ENCODE data around the gene ZRANB1.

Gene ZRANB1

GRCh38 chr10:125018576-125019143, 76.7 kb downstream of the ZRANB1 start:
- H3K9me3 ChIP-seq (ENCODE audit: severe bottlenecking) = no peaks in the 10 kb centered on the region
- H3K27ac ChIP-seq (ENCODE audit: poor library complexity, severe bottlenecking) = no peak overlapping the region
- H3K27me3 ChIP-seq (ENCODE audit: insufficient read depth, poor library complexity, severe bottlenecking) = no peaks in the 10 kb centered on the region
- H3K36me3 ChIP-seq (ENCODE audit: low read depth) = peaks cover 30% of the 10 kb centered on the region
- TF ChIP-seq CTCF (IDR thresholded peaks at IDR 0.05; ENCODE audit: poor library complexity, severe bottlenecking) = no peak
- no peak overlapping the region for H3K4me3 ChIP-seq (ENCODE audit: severe bottlenecking)
- DNase-seq (ENCODE audit: low spot score) (no peak), ATAC-seq (ENCODE audit: low read depth) (no peak)
- no peaks in the 10 kb centered on the region for H3K4me1 ChIP-seq (ENCODE audit: insufficient read depth, poor library complexity, severe bottlenecking)

GRCh38 chr10:125020386-125020785, 78.5 kb downstream of the ZRANB1 start:
- Histone ChIP-seq H3K9me3 (ENCODE audit: severe bottlenecking) (no peaks in the 10 kb centered on the region), H3K36me3 (ENCODE audit: low read depth) (peaks cover 41% of the 10 kb centered on the region), H3K27ac (ENCODE audit: poor library complexity, severe bottlenecking) (no peak overlapping the region), H3K27me3 (ENCODE audit: insufficient read depth, poor library complexity, severe bottlenecking) (no peaks in the 10 kb centered on the region), H3K4me3 (ENCODE audit: severe bottlenecking) (no peak overlapping the region), H3K4me1 (ENCODE audit: insufficient read depth, poor library complexity, severe bottlenecking) (no peaks in the 10 kb centered on the region)
- no peak for DNase-seq (ENCODE audit: low spot score)
- no peak for TF ChIP-seq CTCF (IDR thresholded peaks at IDR 0.05; ENCODE audit: poor library complexity, severe bottlenecking)
- no peak for ATAC-seq (ENCODE audit: low read depth)

- TF ChIP-seq CTCF (IDR thresholded peaks at IDR 0.05; ENCODE audit: poor library complexity, severe bottlenecking) = no peak
- Histone ChIP-seq H3K9me3 (ENCODE audit: severe bottlenecking) (no peaks in the 10 kb centered on the region), H3K4me1 (ENCODE audit: insufficient read depth, poor library complexity, severe bottlenecking) (no peaks in the 10 kb centered on the region), H3K36me3 (ENCODE audit: low read depth) (peaks cover 41% of the 10 kb centered on the region), H3K27ac (ENCODE audit: poor library complexity, severe bottlenecking) (no peak overlapping the region), H3K4me3 (ENCODE audit: severe bottlenecking) (no peak overlapping the region), H3K27me3 (ENCODE audit: insufficient read depth, poor library complexity, severe bottlenecking) (no peaks in the 10 kb centered on the region)
- ATAC-seq (ENCODE audit: low read depth) (no peak), DNase-seq (ENCODE audit: low spot score) (no peak)
These were observed 78.9 kb downstream of the ZRANB1 start for GRCh38 chr10:125020871-125021270.

GRCh38 chr10:125021686-125022344, 79.9 kb downstream of the ZRANB1 start:
- no peaks in the 10 kb centered on the region for H3K9me3 ChIP-seq (ENCODE audit: severe bottlenecking)
- H3K36me3 ChIP-seq (ENCODE audit: low read depth) = peaks cover 39% of the 10 kb centered on the region
- no peak for TF ChIP-seq CTCF (IDR thresholded peaks at IDR 0.05; ENCODE audit: poor library complexity, severe bottlenecking)
- no peak for DNase-seq (ENCODE audit: low spot score)
- H3K27me3 ChIP-seq (ENCODE audit: insufficient read depth, poor library complexity, severe bottlenecking) = no peaks in the 10 kb centered on the region
- H3K4me1 ChIP-seq (ENCODE audit: insufficient read depth, poor library complexity, severe bottlenecking) = no peaks in the 10 kb centered on the region
- no peak for ATAC-seq (ENCODE audit: low read depth)
- no peak overlapping the region for H3K4me3 ChIP-seq (ENCODE audit: severe bottlenecking)
- no peak overlapping the region for H3K27ac ChIP-seq (ENCODE audit: poor library complexity, severe bottlenecking)

GRCh38 chr10:125022671-125023070, 80.7 kb downstream of the ZRANB1 start:
- no peak for TF ChIP-seq CTCF (IDR thresholded peaks at IDR 0.05; ENCODE audit: poor library complexity, severe bottlenecking)
- no peak overlapping the region for H3K27ac ChIP-seq (ENCODE audit: poor library complexity, severe bottlenecking)

More at GRCh38 chr10:125022671-125023070, 80.7 kb downstream of the ZRANB1 start:
- Histone ChIP-seq H3K27me3 (ENCODE audit: insufficient read depth, poor library complexity, severe bottlenecking) (no peaks in the 10 kb centered on the region), H3K36me3 (ENCODE audit: low read depth) (peaks cover 38% of the 10 kb centered on the region), H3K9me3 (ENCODE audit: severe bottlenecking) (no peaks in the 10 kb centered on the region), H3K4me1 (ENCODE audit: insufficient read depth, poor library complexity, severe bottlenecking) (no peaks in the 10 kb centered on the region), H3K4me3 (ENCODE audit: severe bottlenecking) (no peak overlapping the region)
- no peak for DNase-seq (ENCODE audit: low spot score)
- ATAC-seq (ENCODE audit: low read depth) = no peak
